Rectal smooth muscle tissue (tissue), 1 donor: ENCODE results near the gene PFAS.
"Not testable (repeated sequence)": the region's sequence is repeated elsewhere in the genome, so short reads cannot be mapped to it uniquely, and the experiment has no call there.

Source experiments
- H3K27ac ChIP-seq: one replicate; pipeline ENCODE4 v1.7.0; 2013; ENCODE audit warnings: low read depth, low read length, inconsistent platforms
- H3K27me3 ChIP-seq: one replicate; pipeline ENCODE4 v1.7.0; 2013; ENCODE audit warnings: low read length; ENCODE audit not compliant: control insufficient read depth, insufficient read depth
- H3K36me3 ChIP-seq: one replicate; pipeline ENCODE4 v1.7.0; 2013; ENCODE audit warnings: low read length; ENCODE audit not compliant: control insufficient read depth, insufficient read depth
- H3K4me1 ChIP-seq: one replicate; pipeline ENCODE4 v1.7.0; 2013; ENCODE audit warnings: low read length; ENCODE audit not compliant: control insufficient read depth, insufficient read depth
- H3K4me3 ChIP-seq: one replicate; pipeline ENCODE4 v1.7.0; 2013; ENCODE audit warnings: low read length
- H3K9ac ChIP-seq: one replicate; pipeline ENCODE4 v1.7.0; 2013; ENCODE audit warnings: low read length

PFAS gene

DNA sequence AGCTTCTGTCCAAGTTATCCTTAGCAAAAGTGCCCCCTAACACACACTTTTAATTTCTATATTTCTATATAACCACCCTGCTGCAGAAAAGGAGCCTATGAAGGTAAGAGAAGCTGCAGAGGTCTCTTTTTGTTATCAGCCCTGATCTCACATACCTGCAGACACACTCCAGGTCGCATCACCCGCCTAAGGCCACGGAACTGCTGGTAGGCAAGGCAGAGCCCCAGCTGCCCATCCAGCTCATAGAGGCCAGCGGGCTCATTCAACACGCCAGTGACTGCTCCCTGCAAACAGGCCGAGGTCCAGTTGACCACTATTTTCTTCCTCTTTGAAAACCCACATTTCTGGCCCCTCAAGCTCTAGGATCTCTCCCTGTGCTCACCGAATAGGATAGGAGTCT is 13.4 kb upstream of the PFAS start:
- H3K27ac ChIP-seq: no peak overlapping the region
- H3K9ac ChIP-seq: no peak overlapping the region
- H3K4me3 ChIP-seq: no peak overlapping the region
- peaks cover 55% of the 10 kb centered on the region for H3K36me3 ChIP-seq
- H3K4me1 ChIP-seq: no peaks in the 10 kb centered on the region
- H3K27me3 ChIP-seq: no peaks in the 10 kb centered on the region

- no peak overlapping the region for H3K9ac ChIP-seq
Observed at GRCh38 chr17:8237175-8237574, 11.9 kb upstream of the PFAS start.

DNA sequence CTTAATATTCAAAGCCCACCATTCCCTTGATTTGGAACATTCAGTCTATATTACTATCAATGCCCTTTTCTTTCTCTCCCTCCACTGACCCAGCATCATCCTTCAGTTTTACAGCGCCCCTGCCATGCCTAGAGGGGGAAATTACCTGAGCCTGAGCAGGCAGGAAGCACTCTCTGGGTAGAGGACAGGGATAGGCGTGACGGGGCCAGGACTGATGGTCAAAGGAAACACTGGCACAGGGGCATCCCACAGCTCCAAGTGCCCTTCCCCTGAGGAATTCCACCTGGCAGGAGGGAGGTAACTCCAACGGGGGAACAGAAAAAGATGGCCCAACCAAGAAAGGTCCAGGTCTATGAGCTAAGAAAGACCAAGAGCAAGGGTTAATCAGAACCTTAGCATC is 11.2 kb upstream of the PFAS start:
- no peak overlapping the region for H3K27ac ChIP-seq
- H3K4me1 ChIP-seq: no peaks in the 10 kb centered on the region
- peaks cover 35% of the 10 kb centered on the region for H3K36me3 ChIP-seq

More at GRCh38 chr17:8237175-8237574, 11.9 kb upstream of the PFAS start:
- no peaks in the 10 kb centered on the region for H3K4me1 ChIP-seq
- no peaks in the 10 kb centered on the region for H3K27me3 ChIP-seq
- no peak overlapping the region for H3K27ac ChIP-seq
- peaks cover 41% of the 10 kb centered on the region for H3K36me3 ChIP-seq
- no peak overlapping the region for H3K4me3 ChIP-seq

GRCh38 chr17:8243827-8244226 is 5.3 kb upstream of the PFAS start:
- Histone ChIP-seq H3K36me3 (peaks cover 5% of the 10 kb centered on the region), H3K27ac (no peak overlapping the region), H3K27me3 (no peaks in the 10 kb centered on the region), H3K9ac (no peak overlapping the region), H3K4me3 (no peak overlapping the region), H3K4me1 (no peaks in the 10 kb centered on the region)

More for the DNA sequence above, 11.2 kb upstream of the PFAS start:
- Histone ChIP-seq H3K9ac (no peak overlapping the region), H3K27me3 (no peaks in the 10 kb centered on the region), H3K4me3 (no peak overlapping the region)

DNA sequence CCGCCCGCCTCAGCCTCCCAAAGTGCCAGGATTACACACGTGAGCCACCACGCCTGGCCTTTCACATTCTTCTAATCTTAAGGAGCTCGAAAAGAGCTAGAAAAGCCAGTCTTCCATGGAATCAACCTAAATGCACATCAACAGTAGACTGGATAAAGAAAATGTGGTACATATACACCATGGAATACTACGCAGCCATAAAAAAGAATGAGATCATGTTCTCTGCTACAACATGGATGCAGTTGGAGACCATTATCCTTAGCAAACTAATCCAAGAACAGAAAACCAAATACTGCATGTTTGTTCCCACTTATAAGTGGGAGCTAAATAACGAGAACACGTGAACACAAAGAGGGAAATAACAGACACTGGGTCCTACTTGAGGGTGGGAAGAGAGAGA is 4.3 kb upstream of the PFAS start:
- Histone ChIP-seq H3K36me3 (peaks cover 5% of the 10 kb centered on the region), H3K4me3 (no peak overlapping the region), H3K27me3 (no peaks in the 10 kb centered on the region), H3K27ac (no peak overlapping the region), H3K4me1 (peaks cover 3% of the 10 kb centered on the region), H3K9ac (no peak overlapping the region)

DNA sequence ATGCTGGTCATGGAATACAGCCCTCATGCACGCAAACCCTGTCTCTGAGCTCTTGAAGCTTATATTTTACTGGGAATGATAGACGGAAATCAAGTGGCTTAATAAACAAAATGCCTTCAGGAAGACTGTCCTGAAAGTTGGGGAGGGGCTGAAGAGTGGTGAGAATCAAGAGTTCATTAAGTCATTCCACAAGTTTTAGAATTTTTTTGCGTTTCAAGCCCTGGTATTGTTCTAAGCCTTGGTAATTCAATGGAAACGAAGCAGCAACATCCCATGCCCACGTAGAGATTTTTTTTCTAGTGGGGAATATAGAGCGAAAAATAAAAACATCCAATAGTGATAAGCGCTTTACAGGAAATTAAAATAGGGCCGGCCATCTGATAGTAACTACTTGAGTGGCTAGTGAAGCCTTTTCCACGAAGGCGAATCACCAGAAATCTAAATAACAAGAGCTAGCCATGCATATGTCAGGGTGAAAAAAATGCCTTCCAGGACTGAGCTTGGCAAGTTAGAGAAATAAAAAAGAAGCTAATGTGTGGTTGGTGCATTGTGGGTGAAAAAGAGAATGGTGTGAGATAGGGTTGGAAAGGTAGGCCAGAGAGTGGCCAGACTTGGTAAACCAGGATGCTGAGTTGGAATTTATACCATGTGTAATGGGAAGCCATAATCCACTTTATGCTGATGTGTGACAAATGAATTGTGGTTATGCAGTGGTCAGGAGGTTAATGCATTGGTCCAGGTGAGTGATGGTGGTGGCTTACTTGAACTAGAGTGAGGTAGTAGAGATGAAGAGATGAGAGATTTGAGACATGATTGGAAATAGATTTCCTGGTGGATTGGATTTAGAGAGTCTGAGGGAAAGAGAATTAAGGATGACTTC is 772 bp downstream of the PFAS start:
- Histone ChIP-seq H3K27me3 (no peaks in the 10 kb centered on the region), H3K27ac (peak overlapping the region; percentile 90), H3K36me3 (peaks cover 8% of the 10 kb centered on the region)

GRCh38 chr17:8251411-8251810 is 2.3 kb downstream of the PFAS start:
- H3K4me3 ChIP-seq, H3K9ac ChIP-seq, H3K27me3 ChIP-seq, H3K27ac ChIP-seq, H3K4me1 ChIP-seq: not testable (repeated sequence)
- peaks cover 10% of the 10 kb centered on the region for H3K36me3 ChIP-seq

More for the DNA sequence above, 772 bp downstream of the PFAS start:
- Histone ChIP-seq H3K4me1 (peaks cover 3% of the 10 kb centered on the region), H3K9ac (peak overlapping the region; percentile 80), H3K4me3 (peak overlapping the region; percentile 99)

DNA sequence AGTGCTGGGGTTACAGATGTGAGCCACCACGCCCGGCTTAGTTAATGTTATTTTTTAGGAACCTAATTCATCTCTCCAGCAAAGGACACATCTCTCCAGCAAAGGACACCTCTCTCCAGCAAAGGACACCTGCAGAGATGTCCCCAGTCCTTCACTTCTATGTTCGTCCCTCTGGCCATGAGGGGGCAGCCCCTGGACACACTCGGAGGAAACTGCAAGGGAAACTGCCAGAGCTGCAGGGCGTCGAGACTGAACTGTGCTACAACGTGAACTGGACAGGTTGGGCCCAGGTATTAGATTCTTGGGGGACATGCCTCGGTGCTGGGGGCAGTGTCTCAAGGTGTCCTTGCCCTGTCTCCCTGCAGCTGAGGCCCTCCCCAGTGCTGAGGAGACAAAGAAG is 4.7 kb downstream of the PFAS start:
- Histone ChIP-seq H3K27ac (no peak overlapping the region), H3K9ac (no peak overlapping the region), H3K36me3 (peaks cover 10% of the 10 kb centered on the region), H3K4me3 (no peak overlapping the region), H3K27me3 (no peaks in the 10 kb centered on the region), H3K4me1 (peaks cover 3% of the 10 kb centered on the region)

GRCh38 chr17:8254881-8255280 is 5.8 kb downstream of the PFAS start:
- no peak overlapping the region for H3K9ac ChIP-seq
- H3K27me3 ChIP-seq: no peaks in the 10 kb centered on the region
- no peaks in the 10 kb centered on the region for H3K4me1 ChIP-seq
- H3K27ac ChIP-seq: no peak overlapping the region
- peaks cover 10% of the 10 kb centered on the region for H3K36me3 ChIP-seq
- no peak overlapping the region for H3K4me3 ChIP-seq

GRCh38 chr17:8255499-8255898 is 6.4 kb downstream of the PFAS start:
- Histone ChIP-seq H3K27me3 (no peaks in the 10 kb centered on the region), H3K36me3 (peaks cover 10% of the 10 kb centered on the region), H3K9ac (no peak overlapping the region), H3K4me1 (no peaks in the 10 kb centered on the region), H3K4me3 (no peak overlapping the region), H3K27ac (no peak overlapping the region)

DNA sequence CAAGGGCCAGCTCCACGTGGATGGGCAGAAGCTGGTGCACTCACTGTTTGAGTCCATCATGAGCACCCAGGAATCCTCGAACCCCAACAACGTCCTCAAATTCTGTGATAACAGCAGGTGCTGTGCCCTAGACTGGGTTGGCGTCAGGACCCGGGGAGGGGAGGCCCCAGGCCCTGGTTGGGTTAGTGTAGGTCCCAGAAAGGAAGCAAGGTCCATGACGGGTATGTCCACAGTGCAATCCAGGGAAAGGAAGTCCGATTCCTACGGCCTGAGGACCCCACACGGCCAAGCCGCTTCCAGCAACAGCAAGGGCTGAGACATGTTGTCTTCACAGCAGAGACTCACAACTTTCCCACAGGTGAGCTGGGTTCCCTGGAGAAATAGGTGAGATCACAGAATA is 7.2 kb downstream of the PFAS start:
- no peaks in the 10 kb centered on the region for H3K4me1 ChIP-seq
- H3K36me3 ChIP-seq: peaks cover 10% of the 10 kb centered on the region
- H3K27ac ChIP-seq: no peak overlapping the region
- no peaks in the 10 kb centered on the region for H3K27me3 ChIP-seq
- H3K9ac ChIP-seq: no peak overlapping the region
- H3K4me3 ChIP-seq: no peak overlapping the region

DNA sequence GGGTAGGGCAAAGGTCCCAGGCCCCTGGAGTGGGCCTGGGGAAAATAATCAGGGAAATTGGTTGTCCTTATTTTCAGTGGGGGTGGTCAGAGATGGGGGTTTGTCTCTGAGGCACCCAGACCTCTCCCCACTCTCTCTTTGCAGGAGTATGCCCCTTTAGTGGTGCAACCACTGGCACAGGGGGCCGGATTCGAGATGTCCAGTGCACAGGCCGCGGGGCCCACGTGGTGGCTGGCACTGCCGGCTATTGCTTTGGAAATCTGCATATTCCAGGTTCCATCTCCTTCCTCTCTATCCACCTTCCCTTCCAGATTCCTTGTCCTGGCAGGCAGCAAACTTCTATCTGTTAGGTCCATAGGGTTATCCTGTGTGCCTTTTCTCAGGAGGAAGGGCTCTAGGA is 7.6 kb downstream of the PFAS start:
- no peak overlapping the region for H3K4me3 ChIP-seq

DNA sequence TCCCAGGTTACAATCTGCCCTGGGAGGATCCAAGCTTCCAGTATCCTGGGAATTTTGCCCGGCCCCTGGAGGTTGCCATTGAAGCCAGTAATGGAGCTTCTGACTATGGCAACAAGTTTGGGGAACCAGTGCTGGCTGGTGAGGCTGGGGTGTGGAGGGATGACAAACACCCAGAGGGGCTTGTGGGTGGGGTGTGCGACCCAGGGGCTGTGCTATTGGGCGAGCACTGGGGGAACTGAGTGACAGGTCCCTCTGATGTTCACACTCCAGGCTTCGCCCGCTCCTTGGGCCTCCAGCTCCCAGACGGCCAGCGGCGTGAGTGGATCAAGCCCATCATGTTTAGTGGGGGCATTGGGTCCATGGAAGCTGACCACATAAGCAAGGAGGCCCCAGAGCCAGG is 8.7 kb downstream of the PFAS start:
- no peaks in the 10 kb centered on the region for H3K4me1 ChIP-seq
- peaks cover 10% of the 10 kb centered on the region for H3K36me3 ChIP-seq
- no peak overlapping the region for H3K27ac ChIP-seq
- H3K9ac ChIP-seq: no peak overlapping the region
- no peak overlapping the region for H3K4me3 ChIP-seq
- no peaks in the 10 kb centered on the region for H3K27me3 ChIP-seq

More for the DNA sequence above, 7.6 kb downstream of the PFAS start:
- no peaks in the 10 kb centered on the region for H3K27me3 ChIP-seq
- H3K36me3 ChIP-seq: peaks cover 10% of the 10 kb centered on the region
- no peak overlapping the region for H3K27ac ChIP-seq
- no peak overlapping the region for H3K9ac ChIP-seq
- no peaks in the 10 kb centered on the region for H3K4me1 ChIP-seq
